Smooth muscle cell (in vitro differentiated cells): ENCODE results near the gene TFB2M. TPM values are rescaled to one million over a fixed set of nuclear protein-coding genes. Genes with fewer than 3 reads are reported as not detected.
"Not testable (repeated sequence)": the region's sequence is repeated elsewhere in the genome, so short reads cannot be mapped to it uniquely, and the experiment has no call there.

Experiments used
- DNase-seq: peaks from one replicate; lab custom pipeline; 2025; ENCODE audit not compliant: unreplicated experiment; lab: John Stamatoyannopoulos, UW
- H2AFZ ChIP-seq: fragments of 200-600 bp; sonication (generic); 2 replicates; pipeline ENCODE4 v1.6.0; 2016; ENCODE audit warnings: antibody characterized with exemption, low read depth, mild to moderate bottlenecking
- H3F3A ChIP-seq: fragments of 200-600 bp; sonication (generic); 2 replicates; pipeline ENCODE4 v1.6.0; 2017; ENCODE audit warnings: antibody characterized with exemption, low read depth
- H3K27ac ChIP-seq: fragments of 200-600 bp; sonication (generic); 2 replicates; pipeline ENCODE4 v1.5.1; 2016; ENCODE audit warnings: low read depth, mild to moderate bottlenecking
- H3K27me3 ChIP-seq: fragments of 200-600 bp; sonication (generic); 2 replicates; pipeline ENCODE4 v1.6.1; 2016; ENCODE audit warnings: low read depth, mild to moderate bottlenecking
- H3K36me3 ChIP-seq: fragments of 200-600 bp; sonication (generic); 2 replicates; pipeline ENCODE4 v1.5.1; 2016; ENCODE audit warnings: low read depth
- H3K4me1 ChIP-seq: fragments of 200-600 bp; sonication (generic); 2 replicates; pipeline ENCODE4 v1.5.1; 2016; ENCODE audit warnings: low read depth
- H3K4me2 ChIP-seq: fragments of 200-600 bp; sonication (generic); 2 replicates; pipeline ENCODE4 v1.6.0; 2016; ENCODE audit warnings: mild to moderate bottlenecking
- H3K4me3 ChIP-seq: fragments of 200-600 bp; sonication (generic); 2 replicates; pipeline ENCODE4 v1.5.1; 2016; ENCODE audit warnings: mild to moderate bottlenecking
- H3K79me2 ChIP-seq: fragments of 200-600 bp; sonication (generic); 2 replicates; pipeline ENCODE4 v1.6.0; 2016; ENCODE audit warnings: low read depth, mild to moderate bottlenecking
- H3K9ac ChIP-seq: fragments of 200-600 bp; sonication (generic); 2 replicates; pipeline ENCODE4 v1.6.0; 2016; ENCODE audit warnings: low read depth
- H3K9me3 ChIP-seq: fragments of 200-600 bp; sonication (generic); replicated peaks from 2 replicates; pipeline ENCODE4 v1.5.1; 2016; ENCODE audit warnings: low read depth
- H4K20me1 ChIP-seq: fragments of 200-600 bp; sonication (generic); 2 replicates; pipeline ENCODE4 v1.6.0; 2016; ENCODE audit warnings: low read depth
- WGBS: methylation state at CpG from one replicate; pipeline ENCODE4 v1.1.7; 2016; ENCODE audit warnings: low lambda C conversion rate; 5-methylcytosine and 5-hydroxymethylcytosine counted together
- polyA plus RNA-seq: library from polyadenylated mRNA; unstranded; fragments of >200 nt; fragmentation: Nextera tagmentation; extraction: Ambion mirVana; gene quantifications from 2 replicates; pipeline ENCODE4 v1.2.1, GENCODE V29; 2016
- total RNA-seq: library from RNA; depleted of rRNA; stranded (reverse); fragments of >200 nt; gene quantifications from 2 replicates; pipeline ENCODE4 v1.2.3, GENCODE V29; 2014
- TF ChIP-seq, protein P1 (sequence below): fragments of 200-600 bp; sonication (generic); IDR thresholded peaks from 2 replicates; pipeline ENCODE4 v1.5.1; 2017; ENCODE audit warnings: borderline replicate concordance, mild to moderate bottlenecking, antibody characterized with exemption; ENCODE audit not compliant: insufficient read depth, poor library complexity, severe bottlenecking

Gene TFB2M
- total and polyA plus RNA-seq, 2 experiments from 2014 or later = 15.0 to 24.0 TPM

DNA sequence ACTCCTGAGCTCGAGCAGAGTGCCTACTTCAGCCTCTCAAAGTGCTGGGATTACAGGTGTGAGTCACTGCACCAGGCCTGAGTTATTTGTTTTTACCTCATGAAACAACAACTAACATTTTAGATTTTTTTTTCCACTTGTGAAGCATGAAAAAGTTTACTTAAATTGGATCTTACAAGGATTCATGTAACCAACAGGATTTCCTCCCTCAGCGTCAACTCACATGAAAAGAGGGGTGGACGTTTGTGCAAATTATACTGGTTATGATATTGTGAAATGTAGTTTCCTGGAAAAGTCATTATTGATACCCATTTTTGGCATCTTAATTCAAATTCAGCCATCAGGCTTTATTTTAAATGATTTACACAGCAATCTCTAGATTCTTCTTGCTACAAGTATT lies 6.7 kb upstream of the TFB2M start:
- Histone ChIP-seq H3K36me3 (no peaks in the 10 kb centered on the region), H4K20me1 (peaks cover 6% of the 10 kb centered on the region), H3K9ac (no peak overlapping the region), H3K9me3 (no peaks in the 10 kb centered on the region), H3K4me3 (no peak overlapping the region), H3K27ac (no peak overlapping the region), H3K4me1 (peaks cover 4% of the 10 kb centered on the region), H3K4me2 (no peak overlapping the region), H2AFZ (no peak overlapping the region), H3K27me3 (no peaks in the 10 kb centered on the region), H3K79me2 (peaks cover 46% of the 10 kb centered on the region), H3F3A (no peaks in the 10 kb centered on the region)
- TF ChIP-seq, protein P1, sequence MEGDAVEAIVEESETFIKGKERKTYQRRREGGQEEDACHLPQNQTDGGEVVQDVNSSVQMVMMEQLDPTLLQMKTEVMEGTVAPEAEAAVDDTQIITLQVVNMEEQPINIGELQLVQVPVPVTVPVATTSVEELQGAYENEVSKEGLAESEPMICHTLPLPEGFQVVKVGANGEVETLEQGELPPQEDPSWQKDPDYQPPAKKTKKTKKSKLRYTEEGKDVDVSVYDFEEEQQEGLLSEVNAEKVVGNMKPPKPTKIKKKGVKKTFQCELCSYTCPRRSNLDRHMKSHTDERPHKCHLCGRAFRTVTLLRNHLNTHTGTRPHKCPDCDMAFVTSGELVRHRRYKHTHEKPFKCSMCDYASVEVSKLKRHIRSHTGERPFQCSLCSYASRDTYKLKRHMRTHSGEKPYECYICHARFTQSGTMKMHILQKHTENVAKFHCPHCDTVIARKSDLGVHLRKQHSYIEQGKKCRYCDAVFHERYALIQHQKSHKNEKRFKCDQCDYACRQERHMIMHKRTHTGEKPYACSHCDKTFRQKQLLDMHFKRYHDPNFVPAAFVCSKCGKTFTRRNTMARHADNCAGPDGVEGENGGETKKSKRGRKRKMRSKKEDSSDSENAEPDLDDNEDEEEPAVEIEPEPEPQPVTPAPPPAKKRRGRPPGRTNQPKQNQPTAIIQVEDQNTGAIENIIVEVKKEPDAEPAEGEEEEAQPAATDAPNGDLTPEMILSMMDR = no peak
- 89% methylated on average over 3 of the region's 3 CpGs for WGBS
- DNase-seq = no peak

DNA sequence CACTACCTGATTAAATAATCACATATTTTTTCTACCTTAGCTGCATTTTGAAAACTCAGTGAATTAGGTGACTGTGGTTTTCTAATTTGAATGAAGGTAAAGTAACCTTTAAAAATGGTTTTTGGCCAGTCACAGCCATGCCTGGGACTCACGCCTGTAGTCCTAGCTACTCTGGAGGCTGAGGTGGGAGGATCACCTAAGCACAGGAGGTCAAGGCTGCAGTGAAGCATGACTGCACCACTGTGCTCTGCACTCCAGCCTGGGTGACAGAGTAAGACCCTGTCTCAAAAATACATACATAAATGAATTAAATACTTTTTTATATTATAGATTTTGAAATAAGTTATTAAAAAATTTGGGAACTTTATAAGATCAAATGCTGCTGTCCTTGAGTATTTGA lies 5.9 kb upstream of the TFB2M start:
- peaks cover 49% of the 10 kb centered on the region for H3K79me2 ChIP-seq
- no peak overlapping the region for H3K27ac ChIP-seq
- no peak overlapping the region for H3K4me2 ChIP-seq
- H3F3A ChIP-seq = no peaks in the 10 kb centered on the region
- WGBS = 96% methylated on average over 1 of the region's 1 CpG
- H3K36me3 ChIP-seq = no peaks in the 10 kb centered on the region
- peaks cover 8% of the 10 kb centered on the region for H3K4me1 ChIP-seq
- DNase-seq = no peak
- peaks cover 6% of the 10 kb centered on the region for H4K20me1 ChIP-seq
- H3K4me3 ChIP-seq = no peak overlapping the region
- no peaks in the 10 kb centered on the region for H3K27me3 ChIP-seq
- no peak overlapping the region for H3K9ac ChIP-seq
- H2AFZ ChIP-seq = no peak overlapping the region
- H3K9me3 ChIP-seq = no peaks in the 10 kb centered on the region
- TF ChIP-seq, protein P1 = no peak

DNA sequence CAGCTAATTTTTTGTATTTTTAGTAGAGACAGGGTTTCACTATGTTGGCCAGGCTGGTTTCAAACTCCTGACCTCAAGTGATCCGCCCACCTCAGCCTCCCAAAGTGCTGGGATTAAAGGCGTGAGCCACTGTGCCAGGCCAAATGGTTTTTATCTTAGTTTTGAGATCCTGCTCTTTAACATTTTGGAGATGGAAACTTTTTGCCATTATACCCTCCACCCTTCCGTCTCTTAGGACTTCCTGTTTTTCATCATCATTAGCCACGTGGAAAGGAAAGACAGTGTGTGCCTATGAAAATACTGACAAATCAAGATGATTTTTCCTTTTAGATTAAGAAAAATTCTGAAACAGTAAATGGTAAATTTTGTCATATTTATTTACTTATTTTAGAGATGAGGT lies 5.2 kb upstream of the TFB2M start:
- H3K36me3 ChIP-seq, DNase-seq, H3K27me3 ChIP-seq, H2AFZ ChIP-seq, H3K4me1 ChIP-seq, H3K27ac ChIP-seq, H3K9me3 ChIP-seq, H4K20me1 ChIP-seq, H3K4me2 ChIP-seq, H3K4me3 ChIP-seq, H3K9ac ChIP-seq, H3F3A ChIP-seq: not testable (repeated sequence)
- 72% methylated on average over 4 of the region's 4 CpGs for WGBS
- H3K79me2 ChIP-seq = peaks cover 49% of the 10 kb centered on the region

DNA sequence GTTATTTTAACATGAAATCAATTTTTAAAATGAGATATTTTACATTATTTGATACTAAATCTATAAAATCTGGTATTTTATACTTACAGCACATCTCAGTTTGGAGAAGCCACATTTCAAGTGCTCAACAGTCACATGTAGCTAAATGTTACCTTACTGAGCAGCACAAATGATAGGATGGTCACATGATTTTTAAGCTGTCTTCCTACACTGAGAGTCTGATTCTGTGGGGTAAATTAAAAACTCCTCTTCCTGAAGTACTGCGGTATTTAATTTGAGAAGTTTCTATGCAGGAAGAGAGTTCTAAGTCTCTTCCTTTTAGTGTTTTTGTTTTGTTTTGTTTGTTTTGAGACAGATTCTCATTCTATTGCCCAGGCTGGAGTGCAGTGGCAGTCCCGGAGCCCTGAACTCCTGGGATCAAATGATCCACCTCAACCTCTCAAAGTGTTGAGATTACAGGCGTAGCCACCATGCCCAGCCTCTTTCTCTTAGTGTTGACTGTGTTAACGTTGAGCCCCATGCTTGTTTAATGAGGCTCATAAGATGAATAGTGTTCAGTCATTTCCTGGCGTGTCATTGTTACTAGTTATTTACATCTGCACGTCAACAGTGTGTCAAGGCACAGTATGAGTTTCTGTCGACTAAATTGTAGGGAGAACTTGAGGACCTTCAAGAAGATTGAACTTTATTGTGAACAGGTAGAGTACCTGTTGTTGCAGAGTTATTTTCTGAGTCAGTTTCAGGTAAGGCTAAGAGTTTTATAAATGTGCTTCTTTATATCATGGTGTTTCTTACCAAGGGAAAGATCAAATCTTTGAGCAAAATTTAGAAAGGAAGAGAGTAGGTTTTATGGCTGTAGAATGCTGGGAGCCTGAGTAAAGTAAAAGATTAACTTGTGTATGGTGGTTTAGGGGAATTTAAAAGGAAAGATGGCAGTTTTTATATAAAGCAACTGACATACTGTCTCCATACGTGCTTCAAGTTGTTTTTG lies 3.5 kb upstream of the TFB2M start:
- WGBS = 73% methylated on average over 8 of the region's 8 CpGs
- no peak overlapping the region for H3K9ac ChIP-seq
- no peaks in the 10 kb centered on the region for H3F3A ChIP-seq
- peaks cover 17% of the 10 kb centered on the region for H3K4me1 ChIP-seq
- H4K20me1 ChIP-seq = peaks cover 6% of the 10 kb centered on the region
- H3K4me2 ChIP-seq = no peak overlapping the region
- peaks cover 55% of the 10 kb centered on the region for H3K79me2 ChIP-seq
- no peaks in the 10 kb centered on the region for H3K36me3 ChIP-seq
- no peaks in the 10 kb centered on the region for H3K27me3 ChIP-seq
- no peaks in the 10 kb centered on the region for H3K9me3 ChIP-seq
- no peak for DNase-seq
- H3K27ac ChIP-seq = no peak overlapping the region
- no peak overlapping the region for H2AFZ ChIP-seq
- TF ChIP-seq, protein P1 = no peak
- no peak overlapping the region for H3K4me3 ChIP-seq
